Transverse colon (tissue), 4 donors: ENCODE measurements around the gene ENKUR.

ENCODE experiments used
- EP300 ChIP-seq: sonication (generic); formaldehyde crosslinking; IDR thresholded peaks from one replicate; pipeline ENCODE4 v1.6.1; 2017; ENCODE audit warnings: antibody characterized with exemption, low read depth
- POLR2A ChIP-seq: fragments of 450-650 bp; IDR thresholded peaks from one replicate; pipeline ENCODE4 v1.6.1; 2016; ENCODE audit warnings: antibody characterized with exemption, mild to moderate bottlenecking, moderate library complexity
- POLR2AphosphoS5 ChIP-seq, 3 donors: sonication (generic); formaldehyde crosslinking; IDR thresholded peaks; one replicate each; pipeline ENCODE4 v1.6.1; 2016; ENCODE audit warnings: antibody characterized with exemption in 3 of 3
- TF ChIP-seq, protein P1 (sequence below), 5 experiments: fragments of 200-600 bp in 3 of 5; fragments of 450-650 bp in 2 of 5; sonication (generic) in 3 of 5; IDR thresholded peaks; 1 replicate in 2 of 5; 2 replicates in 3 of 5; pipeline ENCODE4 v1.5.1; 2016 to 2017; ENCODE audit warnings: antibody characterized with exemption in 5 of 5, inconsistent platforms in 3 of 5, mild to moderate bottlenecking in 2 of 5, moderate library complexity in 1 of 5

DNA sequence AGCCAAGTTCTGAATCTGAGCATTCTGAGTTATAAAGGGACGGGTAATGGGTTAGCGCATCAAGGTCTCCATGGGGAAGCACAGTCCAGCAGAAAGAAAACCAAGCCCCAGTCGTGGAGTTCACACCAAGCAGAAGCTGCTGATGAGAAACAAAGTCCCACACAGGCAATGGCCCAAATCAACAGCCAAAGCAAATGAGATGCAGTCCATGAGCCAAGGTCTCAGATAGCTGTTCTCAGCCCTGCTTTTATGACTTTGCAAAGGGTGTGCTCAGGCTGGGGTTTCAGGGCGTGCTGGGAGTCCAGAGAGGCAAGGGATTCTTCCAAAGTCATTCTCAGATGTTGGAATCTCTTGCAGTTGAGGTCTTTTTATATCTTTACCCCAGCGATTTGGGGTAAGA, 32.5 kb upstream of the ENKUR start:
- TF ChIP-seq, protein P1, sequence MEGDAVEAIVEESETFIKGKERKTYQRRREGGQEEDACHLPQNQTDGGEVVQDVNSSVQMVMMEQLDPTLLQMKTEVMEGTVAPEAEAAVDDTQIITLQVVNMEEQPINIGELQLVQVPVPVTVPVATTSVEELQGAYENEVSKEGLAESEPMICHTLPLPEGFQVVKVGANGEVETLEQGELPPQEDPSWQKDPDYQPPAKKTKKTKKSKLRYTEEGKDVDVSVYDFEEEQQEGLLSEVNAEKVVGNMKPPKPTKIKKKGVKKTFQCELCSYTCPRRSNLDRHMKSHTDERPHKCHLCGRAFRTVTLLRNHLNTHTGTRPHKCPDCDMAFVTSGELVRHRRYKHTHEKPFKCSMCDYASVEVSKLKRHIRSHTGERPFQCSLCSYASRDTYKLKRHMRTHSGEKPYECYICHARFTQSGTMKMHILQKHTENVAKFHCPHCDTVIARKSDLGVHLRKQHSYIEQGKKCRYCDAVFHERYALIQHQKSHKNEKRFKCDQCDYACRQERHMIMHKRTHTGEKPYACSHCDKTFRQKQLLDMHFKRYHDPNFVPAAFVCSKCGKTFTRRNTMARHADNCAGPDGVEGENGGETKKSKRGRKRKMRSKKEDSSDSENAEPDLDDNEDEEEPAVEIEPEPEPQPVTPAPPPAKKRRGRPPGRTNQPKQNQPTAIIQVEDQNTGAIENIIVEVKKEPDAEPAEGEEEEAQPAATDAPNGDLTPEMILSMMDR (IDR thresholded peaks at IDR 0.05), result no peak
- TF ChIP-seq EP300, result no peak
- no peak for TF ChIP-seq POLR2A
- no peak for TF ChIP-seq POLR2AphosphoS5 (IDR thresholded peaks at IDR 0.05)
